GM12891 (cell line): ENCODE measurements around the gene DNAAF8. TPM values are rescaled to one million over a fixed set of nuclear protein-coding genes. Genes with fewer than 3 reads are reported as not detected.

ENCODE experiments used
- DNase-seq: peaks from one replicate; pipeline ENCODE4 v3.0.0; 2011; ENCODE audit warnings: low spot score; ENCODE audit not compliant: insufficient read length
- FAIRE-seq: peaks from 2 replicates; lab custom pipeline; 2011; peaks lifted over from hg19 to GRCh38; lab: Jason Lieb, UNC
- PAX5 ChIP-seq: IDR thresholded peaks from 2 replicates; pipeline ENCODE4 v1.6.1; 2011; ENCODE audit warnings: low read length, moderate library complexity, mild to moderate bottlenecking; ENCODE audit not compliant: insufficient read depth, severe bottlenecking
- POLR2A ChIP-seq: IDR thresholded peaks from 2 replicates; pipeline ENCODE4 v1.6.1; 2011; ENCODE audit warnings: low read depth, low read length, control low read depth
- POLR2AphosphoS5 ChIP-seq: IDR thresholded peaks from 2 replicates; pipeline ENCODE4 v1.6.1; 2011; ENCODE audit warnings: low read depth, low read length, control low read depth
- POU2F2 ChIP-seq: IDR thresholded peaks from 2 replicates; pipeline ENCODE4 v1.6.1; 2011; ENCODE audit warnings: low read depth, mild to moderate bottlenecking, control low read depth, low read length, moderate library complexity
- SPI1 ChIP-seq: IDR thresholded peaks from 2 replicates; pipeline ENCODE4 v1.6.1; 2011; ENCODE audit warnings: low read depth, low read length, control low read depth
- TAF1 ChIP-seq: IDR thresholded peaks from 2 replicates; pipeline ENCODE4 v1.6.1; 2011; ENCODE audit warnings: low read depth, low read length, control low read depth
- polyA plus RNA-seq: library from polyadenylated mRNA; unstranded; fragments of >200 nt; gene quantifications from one replicate; pipeline ENCODE4 v1.2.1, GENCODE V29; 2012; ENCODE audit warnings: low read depth, missing spikeins, inconsistent platforms; ENCODE audit not compliant: missing spikeins

Gene DNAAF8
- 0.13 TPM for polyA plus RNA-seq

GRCh38 chr16:4734063-4734729, at the start of gene DNAAF8, which contains the start of gene ANKS3:
DNAAF8 (plus strand) TSS chr16:4734537; CDS start chr16:4736515, 1,978 bp downstream.
ANKS3 (minus strand) TSS chr16:4734271; CDS start chr16:4730149, 4,122 bp downstream.
- TF ChIP-seq PAX5 (no peak), POLR2A (0 out of 2 replicates have a peak, but pooled peaks have one; percentile 23), TAF1 (no peak)
- DNase-seq (peak; percentile 83), FAIRE-seq (peak; percentile 95)

DNA sequence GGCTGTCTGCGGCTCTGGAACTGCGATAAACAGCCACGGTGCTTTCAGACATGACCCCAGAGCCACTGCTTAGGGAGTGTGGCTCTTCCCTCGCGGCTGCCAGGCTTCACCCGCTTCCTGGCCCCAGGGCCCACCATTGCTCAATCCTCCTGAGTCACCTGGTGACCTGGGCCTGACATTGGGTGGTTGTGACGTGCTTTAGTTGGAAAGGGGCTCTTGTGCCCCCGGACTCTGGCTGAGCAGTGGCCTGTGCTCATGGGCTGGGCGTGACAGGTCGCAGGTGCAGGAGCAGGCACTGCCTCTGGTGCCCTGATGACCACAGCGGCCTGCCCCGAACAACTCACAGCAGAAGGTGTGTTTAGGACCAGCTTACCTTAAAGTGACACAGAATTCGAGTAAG, 49.6 kb upstream of the DNAAF8 start:
- no peak for DNase-seq
- no peak for FAIRE-seq
- TF ChIP-seq PAX5, result no peak
- TF ChIP-seq POLR2A, result no peak
- TF ChIP-seq POU2F2, result no peak
- TF ChIP-seq SPI1, result no peak
- TF ChIP-seq TAF1, result no peak
- no peak for TF ChIP-seq POLR2AphosphoS5

DNA sequence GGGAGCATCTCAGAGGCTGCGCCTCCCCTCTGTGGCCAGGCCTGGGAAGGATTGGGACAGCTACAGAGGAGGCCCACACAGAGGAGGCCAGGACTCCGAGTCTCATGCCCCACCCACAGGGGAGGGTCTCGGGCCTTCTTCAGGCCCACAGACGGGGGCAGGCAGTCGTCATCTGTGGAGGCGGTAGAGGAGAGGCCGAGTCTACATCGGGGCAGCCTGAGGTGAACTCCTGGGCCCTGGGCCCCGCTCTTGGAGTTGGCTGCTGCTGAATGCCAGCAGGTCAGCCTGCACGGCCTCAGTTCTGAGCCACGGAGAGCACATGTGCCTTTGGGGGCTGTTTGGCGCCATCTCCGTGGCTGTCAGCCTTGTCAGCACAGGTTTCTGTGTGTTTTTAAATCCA, 49.0 kb upstream of the DNAAF8 start:
- no peak for DNase-seq
- FAIRE-seq, result no peak
- TF ChIP-seq POLR2AphosphoS5, result no peak
- no peak for TF ChIP-seq TAF1
- TF ChIP-seq PAX5, result no peak
- TF ChIP-seq POLR2A, result no peak
- no peak for TF ChIP-seq SPI1
- no peak for TF ChIP-seq POU2F2

GRCh38 chr16:4685776-4686496, 48.4 kb upstream of the DNAAF8 start:
- TF ChIP-seq POU2F2, result no peak
- TF ChIP-seq SPI1, result no peak
- no peak for TF ChIP-seq TAF1
- no peak for TF ChIP-seq PAX5
- TF ChIP-seq POLR2A, result no peak
- no peak for TF ChIP-seq POLR2AphosphoS5
- no peak for DNase-seq
- no peak for FAIRE-seq

DNA sequence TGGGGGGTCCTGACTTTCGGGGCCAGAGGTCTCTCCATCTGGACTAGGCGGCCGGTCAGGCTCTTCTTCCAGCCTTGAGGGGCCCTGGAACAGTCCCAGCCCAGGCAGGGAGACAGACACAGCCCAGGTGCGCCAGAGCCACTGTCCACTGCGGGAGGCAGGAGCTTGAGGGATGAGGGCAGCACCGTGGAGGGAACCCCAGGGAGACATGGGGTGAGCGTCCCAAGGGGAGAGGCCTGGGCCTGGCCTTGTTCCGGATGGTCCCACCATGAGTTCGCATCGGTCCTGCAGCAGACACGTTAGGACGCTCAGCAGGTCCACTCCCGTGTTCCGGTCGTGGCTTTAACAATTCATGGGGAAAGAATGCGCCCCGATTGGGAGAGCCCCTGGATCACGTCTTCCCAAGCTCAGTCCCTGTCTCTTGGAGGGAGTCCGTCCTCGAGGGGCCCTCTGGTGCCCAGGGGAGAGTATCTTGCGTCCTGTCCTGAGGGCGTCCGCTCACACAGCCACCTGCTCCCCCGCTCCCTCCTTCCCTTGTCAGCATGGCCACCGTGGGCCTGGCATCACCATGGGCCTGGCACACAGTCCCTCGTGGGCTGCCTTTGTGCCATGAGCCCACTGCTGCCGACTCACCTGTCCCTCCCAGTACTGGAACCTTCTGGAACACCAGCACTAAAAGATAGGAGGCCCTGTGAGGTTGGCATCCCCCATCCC, 47.7 kb upstream of the DNAAF8 start:
- TF ChIP-seq TAF1 (no peak), POU2F2 (no peak), POLR2A (no peak), SPI1 (no peak), PAX5 (no peak)
- FAIRE-seq (no peak), DNase-seq (no peak)

- DNase-seq (no peak), FAIRE-seq (no peak)
- no peak for TF ChIP-seq POU2F2
- no peak for TF ChIP-seq POLR2AphosphoS5
- no peak for TF ChIP-seq PAX5
- no peak for TF ChIP-seq TAF1
- TF ChIP-seq POLR2A, result no peak
- TF ChIP-seq SPI1, result no peak
Observed at GRCh38 chr16:4687416-4687815, 46.9 kb upstream of the DNAAF8 start.

DNA sequence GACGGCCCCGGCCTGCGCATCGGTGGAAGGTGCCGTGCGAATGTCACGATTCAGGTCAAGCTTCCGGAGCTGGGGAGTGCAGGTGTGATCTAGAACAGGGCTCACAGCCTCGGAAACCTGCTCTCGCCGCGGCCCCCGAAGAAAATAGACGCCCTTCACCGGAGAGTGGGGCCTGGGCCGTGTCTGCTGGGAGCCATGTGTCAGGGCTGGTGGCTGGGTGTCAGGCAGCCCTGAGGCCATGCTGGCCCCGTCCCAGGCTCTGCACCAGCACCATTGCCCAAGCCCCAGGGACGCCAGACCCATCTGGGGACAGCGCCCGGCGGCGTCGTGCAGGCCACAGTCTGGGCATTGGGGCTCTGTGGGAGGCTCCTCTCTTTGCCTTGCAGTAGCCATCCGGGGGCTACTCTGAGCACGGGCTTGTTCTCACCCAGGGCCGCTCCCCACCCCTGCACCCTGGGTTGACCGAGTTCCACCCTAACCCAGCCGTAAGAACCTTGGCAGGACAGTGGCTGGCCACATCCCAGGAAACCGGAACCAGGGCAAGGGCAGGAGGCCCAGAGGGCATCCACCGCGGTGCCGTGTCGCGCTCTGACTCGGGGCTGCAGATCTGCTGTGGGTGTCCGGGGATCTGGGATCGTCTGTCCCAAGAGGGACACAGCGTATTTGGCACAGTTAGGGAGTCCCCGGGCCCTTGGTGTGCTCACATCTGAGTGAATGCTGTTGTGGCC, 46.2 kb upstream of the DNAAF8 start:
- FAIRE-seq, result no peak
- TF ChIP-seq POU2F2, result no peak
- TF ChIP-seq TAF1, result no peak
- TF ChIP-seq SPI1, result no peak
- TF ChIP-seq POLR2AphosphoS5, result no peak
- TF ChIP-seq PAX5, result no peak
- TF ChIP-seq POLR2A, result no peak
- DNase-seq, result no peak

- DNase-seq (no peak), FAIRE-seq (no peak)
- TF ChIP-seq SPI1 (no peak), POU2F2 (no peak), POLR2A (no peak), TAF1 (no peak), POLR2AphosphoS5 (no peak), PAX5 (no peak)
Observed at GRCh38 chr16:4688674-4689045, 45.7 kb upstream of the DNAAF8 start.
